Stimulated activated CD8-positive, alpha-beta memory T cell treated with anti-CD3 and anti-CD28 coated beads, Interleukin-4, amount 100 ng/mL, for 4 hours (primary cell): ENCODE results near the gene PAPOLA.

Source experiments
- DNase-seq, 2 donors: peaks; one replicate each; pipeline ENCODE4 v3.0.0-alpha.2; 2020; ENCODE audit warnings: low read depth in 2 of 2, low spot score in 1 of 2

The PAPOLA gene

DNA sequence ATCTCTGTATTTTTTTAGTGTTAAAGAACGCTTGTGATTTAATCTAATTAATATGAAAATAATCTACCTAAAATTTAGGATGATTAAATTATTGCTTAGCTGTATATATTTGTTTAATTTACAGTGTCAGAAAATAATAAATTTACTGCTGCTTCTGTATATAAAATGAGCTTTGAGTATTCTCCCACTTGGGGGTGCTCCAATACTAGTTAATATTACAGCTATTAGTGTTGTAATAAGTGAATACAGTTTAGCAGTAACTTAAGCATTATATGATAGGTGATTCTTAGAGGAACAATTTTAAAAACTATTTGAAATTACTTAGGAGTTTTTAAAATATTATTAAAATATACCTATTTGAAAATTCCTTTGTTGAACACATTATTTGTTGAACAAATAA is 62.2 kb downstream of the PAPOLA start:
- no peak for DNase-seq

- DNase-seq: no peak
Observed at GRCh38 chr14:96565811-96566210, 63.6 kb downstream of the PAPOLA start.

DNA sequence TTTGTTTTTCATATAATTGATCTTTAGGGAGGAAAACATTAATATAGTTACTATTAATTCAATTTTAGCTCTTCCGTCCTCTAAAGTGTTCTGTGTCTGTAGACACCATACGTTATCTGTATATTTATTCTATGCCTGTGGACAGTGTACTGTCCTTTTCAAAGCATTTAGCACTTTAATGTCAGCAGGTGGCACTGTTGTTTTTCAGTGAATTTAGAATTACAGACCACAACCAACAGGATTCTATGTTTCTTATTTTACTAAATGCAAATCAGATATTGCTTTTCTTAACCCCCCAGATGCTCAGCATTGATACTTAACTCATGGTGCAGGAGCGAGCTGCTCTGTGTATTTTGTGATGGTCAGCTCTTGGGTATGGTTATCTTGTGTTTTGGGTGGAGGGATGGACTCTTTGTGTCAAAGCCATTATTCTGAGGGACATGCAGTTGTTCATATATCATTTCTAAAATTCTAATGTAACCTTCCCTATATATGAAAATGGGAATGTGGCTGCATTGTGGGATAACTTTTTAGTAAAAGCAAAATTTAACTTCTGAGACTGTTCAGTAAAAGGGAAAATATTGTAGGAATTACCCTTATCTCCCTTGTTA is 65.2 kb downstream of the PAPOLA start:
- DNase-seq: no peak

GRCh38 chr14:96568621-96569020 is 66.4 kb downstream of the PAPOLA start:
- no peak for DNase-seq

DNA sequence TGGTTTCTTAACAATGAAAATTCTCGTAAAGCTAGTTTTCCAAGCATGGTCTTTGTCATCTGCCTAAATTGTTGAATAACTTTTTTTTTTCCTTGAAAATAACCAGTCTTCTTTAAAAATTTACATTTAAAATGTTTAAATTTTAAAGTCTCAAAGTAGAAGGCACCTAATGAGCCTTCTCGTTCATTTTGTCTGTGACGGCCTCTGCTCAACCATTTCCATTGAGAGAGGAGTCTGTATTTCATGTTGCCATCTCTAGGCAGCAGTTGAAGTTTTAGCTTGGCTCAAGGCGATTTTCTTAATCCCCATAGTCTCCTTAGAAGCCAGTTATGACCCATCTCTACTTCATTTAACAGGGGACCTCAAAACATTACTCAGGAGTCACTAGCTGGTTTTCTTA is 69.1 kb downstream of the PAPOLA start:
- DNase-seq: no peak

DNA sequence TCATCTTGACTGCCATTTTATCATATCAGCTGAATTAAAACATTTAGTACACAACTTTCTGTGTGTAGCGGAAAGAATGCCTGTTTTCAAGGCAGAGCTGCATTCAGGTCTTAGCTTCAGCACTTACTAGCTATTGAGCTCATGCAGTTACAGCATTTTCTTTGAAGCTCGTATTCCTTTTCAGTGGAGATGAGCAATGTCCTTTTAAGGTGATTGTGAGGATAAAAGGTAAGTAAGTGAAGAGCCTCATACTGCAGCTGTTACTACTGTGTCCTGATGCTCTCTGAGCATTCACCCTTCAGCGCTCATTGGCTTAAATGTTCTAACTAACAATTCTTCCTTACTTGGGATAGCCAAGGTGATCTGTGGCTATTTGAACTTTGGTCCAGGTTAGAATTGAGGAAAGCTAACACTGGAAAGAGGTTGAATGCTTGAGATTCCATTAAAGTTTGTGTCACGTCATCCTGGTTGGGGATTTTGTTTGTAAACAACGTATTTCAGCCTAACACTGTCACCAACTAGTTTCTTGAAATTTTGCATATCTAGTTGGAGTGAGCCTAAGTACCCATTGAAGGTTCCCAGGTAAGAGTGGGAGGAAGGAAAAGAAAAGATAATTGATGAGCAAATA is 71.4 kb downstream of the PAPOLA start:
- DNase-seq: no peak

DNA sequence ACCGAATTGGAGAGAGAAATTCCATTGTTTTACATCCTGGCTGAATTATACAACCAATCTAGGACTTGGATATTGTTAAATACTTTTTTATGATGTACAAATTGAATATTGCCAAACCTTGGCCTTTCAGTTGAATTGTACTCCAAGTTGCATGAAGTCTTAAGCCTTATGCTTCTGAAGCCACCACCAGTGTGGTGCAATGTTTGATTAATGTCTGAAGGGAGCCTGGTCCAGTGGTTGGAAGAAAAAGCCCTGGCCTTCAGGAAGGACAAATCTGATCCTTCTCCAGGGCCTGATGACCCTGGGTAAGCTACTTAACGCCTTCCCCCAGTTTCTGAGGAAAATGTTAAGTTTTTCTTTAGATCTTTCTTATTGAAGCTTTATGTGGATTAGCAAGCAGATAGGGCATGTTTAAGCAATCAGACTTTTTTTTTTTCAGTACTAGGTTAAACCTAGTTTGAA is 72.0 kb downstream of the PAPOLA start:
- no peak for DNase-seq

DNA sequence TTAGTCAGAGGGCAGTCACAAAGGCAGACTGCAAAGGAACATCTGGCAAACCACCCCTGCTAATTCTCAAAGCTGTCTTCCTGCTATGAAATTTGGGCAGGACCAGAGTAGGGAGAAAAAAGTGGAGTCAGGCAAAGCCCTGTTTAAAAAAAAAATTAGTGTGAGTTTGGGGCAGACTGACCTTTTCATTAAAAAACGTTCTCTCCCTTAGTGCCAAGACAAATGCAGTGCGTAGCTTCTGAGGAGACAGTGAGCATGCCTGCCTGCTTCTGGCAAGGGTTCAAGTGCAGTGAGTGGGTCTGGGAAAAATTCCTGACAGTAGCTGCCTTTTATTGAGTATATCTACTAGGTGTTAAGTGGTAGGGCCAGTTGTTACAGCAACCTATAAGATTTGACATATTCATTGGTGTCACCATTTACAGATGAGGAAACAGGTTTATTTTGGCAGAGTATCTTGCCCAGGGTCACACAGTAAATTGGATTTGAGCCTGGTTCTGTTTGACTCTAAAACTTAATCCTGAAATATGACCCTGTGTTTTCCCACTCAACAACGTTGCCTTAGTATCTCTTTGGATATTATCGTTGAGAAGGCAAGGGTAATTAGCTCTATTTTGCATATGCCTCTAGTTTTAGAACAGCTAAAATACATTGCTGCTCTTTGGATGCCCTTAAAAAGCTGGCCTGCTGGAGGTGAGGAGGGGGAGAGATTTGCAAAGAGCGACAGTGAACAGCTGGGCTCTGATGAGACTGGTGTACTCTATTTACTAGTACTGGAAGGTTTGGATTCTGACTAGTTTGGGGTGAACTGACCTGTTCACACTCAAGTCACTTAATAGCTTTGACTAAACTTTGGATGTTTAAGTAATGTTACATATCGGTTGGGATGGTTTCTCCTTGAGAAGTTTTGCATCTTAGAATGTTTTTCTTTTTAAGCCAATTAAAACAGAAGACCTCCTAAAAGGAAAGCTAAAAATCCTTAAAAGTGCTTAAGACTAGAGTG is 72.8 kb downstream of the PAPOLA start:
- no peak for DNase-seq

DNA sequence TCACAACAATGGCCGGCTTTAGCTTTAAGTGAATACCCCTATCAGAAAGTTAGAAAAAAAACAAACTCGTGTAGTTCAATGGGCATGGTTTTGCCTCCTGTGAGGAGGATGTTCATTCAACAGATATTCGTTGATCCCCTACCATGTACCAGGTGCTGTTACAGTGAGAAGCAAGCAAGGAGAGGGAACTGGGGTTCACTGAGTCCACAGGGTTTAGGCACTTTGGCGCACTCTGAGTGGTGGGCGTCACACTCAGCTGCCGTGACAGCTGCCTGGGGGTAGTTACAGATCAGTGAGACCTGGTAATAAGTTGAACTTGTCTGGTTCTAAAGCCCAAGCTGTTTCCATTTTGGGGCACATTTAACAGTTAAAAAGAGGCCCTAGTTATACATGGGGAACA is 74.2 kb downstream of the PAPOLA start:
- no peak for DNase-seq

DNA sequence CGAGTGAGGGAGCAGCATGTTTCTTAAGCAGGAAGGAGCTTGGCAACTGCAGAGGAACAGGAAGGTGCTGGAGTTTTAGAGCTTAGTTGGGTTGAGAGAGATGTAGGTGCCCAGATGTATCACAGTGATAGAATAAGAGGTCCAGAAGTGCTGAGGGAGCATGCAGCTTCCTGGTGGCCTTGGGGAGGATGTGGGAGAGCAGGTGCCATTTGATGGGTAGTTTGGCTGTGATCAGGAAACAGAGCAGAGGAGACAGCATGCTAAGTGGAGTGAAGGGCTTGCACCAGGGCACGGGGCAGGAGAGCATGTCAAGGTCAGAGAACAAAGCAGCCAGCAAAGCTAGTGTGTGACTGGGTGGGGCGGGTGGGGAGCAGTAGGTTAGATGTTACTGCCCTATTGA is 74.8 kb downstream of the PAPOLA start:
- no peak for DNase-seq

- DNase-seq: no peak
Observed at GRCh38 chr14:96578619-96579018, 76.4 kb downstream of the PAPOLA start.

DNA sequence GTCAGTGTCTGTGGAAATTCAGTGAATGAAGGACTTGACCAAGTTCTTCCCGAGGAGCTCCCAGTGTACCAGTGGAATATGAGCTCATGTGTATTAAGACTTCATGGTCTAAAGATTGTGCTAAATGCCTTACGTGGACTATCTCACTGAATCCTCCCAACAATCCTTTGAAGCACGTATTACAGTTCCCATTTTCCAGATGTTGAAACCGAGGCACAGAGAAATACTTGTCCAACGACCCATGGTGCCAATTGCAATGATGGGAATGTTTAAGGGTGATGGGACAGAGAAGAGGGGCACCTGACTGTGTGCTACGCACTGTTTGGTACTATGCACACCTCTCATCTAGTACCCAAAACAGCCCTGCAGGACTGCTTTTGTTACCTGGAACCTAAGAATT is 77.2 kb downstream of the PAPOLA start:
- no peak for DNase-seq

DNA sequence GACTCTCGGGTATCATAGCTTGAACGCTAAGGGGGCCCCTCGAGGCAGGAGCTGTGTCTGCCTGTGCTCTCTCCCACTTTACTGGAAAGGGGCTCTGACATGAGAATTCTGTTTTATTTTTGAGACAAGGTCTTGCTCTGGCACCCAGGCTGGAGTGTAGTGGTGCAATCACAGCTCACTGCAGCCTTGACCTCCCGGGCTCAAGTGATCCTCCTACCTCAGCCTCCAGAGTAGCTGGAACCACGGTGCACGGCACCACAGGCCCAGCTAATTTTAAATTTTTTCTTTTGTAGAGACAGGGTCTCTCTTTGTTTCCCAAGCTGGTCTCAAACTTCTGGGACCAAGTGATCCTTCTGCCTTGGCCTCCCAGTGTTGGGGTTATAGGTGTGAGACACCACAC is 77.7 kb downstream of the PAPOLA start:
- no peak for DNase-seq

- no peak for DNase-seq
Observed at GRCh38 chr14:96580566-96580965, 78.4 kb downstream of the PAPOLA start.

DNA sequence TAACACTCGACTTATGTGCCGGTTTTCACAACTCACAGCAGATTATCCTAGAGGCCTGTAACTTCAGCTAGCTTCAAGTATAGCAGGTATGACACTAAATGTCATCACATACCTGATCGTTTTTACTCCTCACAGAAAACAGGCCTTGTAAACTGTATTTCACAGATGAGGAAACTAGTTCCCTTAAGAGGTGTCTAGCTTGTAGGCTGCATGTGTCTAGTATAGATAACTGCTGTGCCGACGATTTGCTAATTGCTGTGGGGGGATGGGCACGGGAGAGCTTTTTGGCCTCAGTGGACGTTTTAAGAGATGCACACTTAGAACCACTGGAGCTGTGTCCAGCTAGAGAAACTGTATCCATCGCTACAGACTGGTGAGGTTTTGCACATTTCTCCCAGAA is 78.8 kb downstream of the PAPOLA start:
- DNase-seq: no peak

DNA sequence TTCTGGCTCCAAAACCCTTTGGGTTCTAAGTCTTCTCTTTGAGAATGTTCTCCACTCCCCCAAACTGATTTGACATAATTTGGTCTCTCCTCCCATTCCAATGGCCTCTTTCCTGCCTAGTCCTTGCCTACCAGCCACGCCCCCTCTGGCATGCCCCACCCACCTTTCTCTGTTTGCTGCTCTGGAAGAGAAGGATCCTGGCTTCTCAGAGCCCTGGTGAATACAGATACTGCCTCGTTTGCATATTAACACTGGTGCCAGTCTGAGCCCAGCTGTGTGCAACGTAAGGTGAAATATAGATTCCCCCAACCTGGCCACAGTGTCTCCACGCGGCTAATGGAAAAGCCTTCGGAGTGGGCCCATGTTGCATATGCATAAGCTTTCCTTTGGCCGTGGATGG is 79.7 kb downstream of the PAPOLA start:
- DNase-seq: no peak

DNA sequence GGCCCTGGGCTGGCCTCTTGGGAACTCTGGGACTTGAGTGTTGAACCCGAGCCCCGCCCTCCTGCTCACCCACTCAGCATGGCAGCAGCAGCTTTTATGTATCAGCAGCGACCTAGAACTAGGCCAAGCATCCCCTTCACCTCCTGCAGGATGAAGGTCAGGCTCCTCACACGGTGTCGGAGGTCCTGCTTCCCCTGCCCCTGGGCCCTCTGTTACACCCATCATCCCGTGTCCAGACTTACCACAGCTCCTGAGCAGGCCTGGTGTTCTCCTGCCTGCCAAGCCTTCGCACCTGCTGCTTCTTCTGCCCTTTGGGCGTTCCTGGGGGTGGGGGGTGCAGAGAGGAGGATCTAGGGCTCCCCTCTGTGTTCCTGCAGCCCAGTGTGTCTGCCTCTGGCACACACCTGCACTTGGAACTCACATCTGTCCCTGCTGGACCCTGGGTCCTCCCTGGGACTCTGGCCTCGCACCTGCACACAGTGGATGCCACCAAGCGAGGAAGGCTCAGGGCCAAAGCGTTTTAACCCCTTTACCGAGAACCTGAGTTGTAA is 80.3 kb downstream of the PAPOLA start:
- DNase-seq: no peak

GRCh38 chr14:96582995-96583394 is 80.8 kb downstream of the PAPOLA start:
- DNase-seq: no peak

DNA sequence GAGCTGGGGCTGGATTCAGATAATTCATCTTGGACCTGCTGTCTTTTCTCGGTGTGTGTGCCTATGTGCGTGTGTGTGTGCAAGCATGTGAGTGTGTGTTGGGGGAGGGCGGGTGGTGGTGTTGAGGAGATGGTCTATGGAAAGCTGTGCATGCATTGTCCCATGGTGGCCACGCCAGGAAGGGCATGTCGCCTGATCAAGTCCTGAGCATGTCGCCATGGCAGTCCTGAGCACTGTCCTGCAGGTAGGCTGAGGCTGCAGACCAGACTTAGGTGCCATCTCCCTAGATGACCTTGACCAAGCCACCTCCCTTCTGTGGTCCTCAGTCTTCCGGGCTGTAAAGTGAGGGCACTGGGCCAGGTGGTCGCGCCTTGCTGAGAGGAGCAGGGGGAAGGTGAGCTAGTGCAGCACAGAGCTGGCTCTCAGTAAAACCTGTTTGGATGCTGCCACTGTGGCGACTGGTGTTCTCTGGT is 81.4 kb downstream of the PAPOLA start:
- no peak for DNase-seq

DNA sequence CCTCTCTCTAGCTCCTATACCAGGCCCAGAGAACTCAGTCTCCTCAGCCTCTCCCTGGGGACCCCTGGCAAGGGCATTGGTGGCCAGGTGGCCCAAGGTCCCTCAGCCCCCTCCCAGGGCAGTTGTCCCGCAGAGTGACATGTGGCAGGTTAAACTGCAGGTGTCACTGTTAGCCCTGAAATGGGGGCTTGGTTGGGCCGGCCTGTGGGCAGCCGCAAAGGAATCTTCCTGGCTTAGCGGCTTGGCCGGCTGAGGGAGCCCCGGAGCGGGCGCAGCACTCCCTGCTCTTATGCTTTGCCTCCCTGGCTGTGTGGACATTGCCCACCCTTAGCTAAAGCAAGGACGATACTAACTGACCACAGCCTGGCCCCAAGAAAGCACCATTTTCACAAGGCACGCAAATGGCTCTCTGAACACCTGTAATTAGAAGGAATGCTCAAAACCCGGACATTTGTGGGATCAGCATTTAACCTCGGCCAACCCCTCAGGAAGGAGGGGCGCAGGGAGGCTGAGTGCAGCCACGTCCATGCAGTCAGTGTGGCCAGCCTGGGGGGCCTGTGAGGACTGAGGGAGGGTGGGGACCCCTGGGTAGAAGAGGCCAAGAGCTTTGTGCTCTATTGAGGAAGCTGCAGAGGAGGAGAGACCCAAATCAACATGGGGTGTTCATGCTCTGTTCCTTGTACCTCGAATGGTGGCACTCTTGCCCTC is 82.2 kb downstream of the PAPOLA start:
- DNase-seq: no peak
